ENCODE data around the gene PRKD1.
"Not testable (repeated sequence)": the region's sequence is repeated elsewhere in the genome, so short reads cannot be mapped to it uniquely, and the experiment has no call there.

Gene PRKD1

GRCh38 chr14:29900609-29901350 lies 26.9 kb downstream of the PRKD1 start:
- no peak for DNase-seq (ENCODE audit: low read depth in 2 of 2)

- no peak for DNase-seq (ENCODE audit: low read depth in 2 of 2)
Observed at GRCh38 chr14:29898470-29898869, 29.2 kb downstream of the PRKD1 start.

GRCh38 chr14:29897181-29897580 lies 30.5 kb downstream of the PRKD1 start:
- no peak for DNase-seq (ENCODE audit: low read depth in 2 of 2)

GRCh38 chr14:29896354-29896821 lies 31.3 kb downstream of the PRKD1 start:
- no peak for DNase-seq (ENCODE audit: low read depth in 2 of 2)

- DNase-seq (ENCODE audit: low read depth in 2 of 2) = no peak
Observed at GRCh38 chr14:29895591-29896083, 32.0 kb downstream of the PRKD1 start.

GRCh38 chr14:29893989-29894388 lies 33.7 kb downstream of the PRKD1 start:
- DNase-seq (ENCODE audit: low read depth in 2 of 2) = no peak

GRCh38 chr14:29892327-29892726 lies 35.3 kb downstream of the PRKD1 start:
- DNase-seq (ENCODE audit: low read depth in 2 of 2) = no peak

GRCh38 chr14:29885988-29886387 lies 41.7 kb downstream of the PRKD1 start:
- no peak for DNase-seq (ENCODE audit: low read depth in 2 of 2)

- no peak for DNase-seq (ENCODE audit: low read depth in 2 of 2)
Observed at GRCh38 chr14:29868000-29868399, 59.6 kb downstream of the PRKD1 start.

GRCh38 chr14:29865299-29865698 lies 62.3 kb downstream of the PRKD1 start:
- DNase-seq (ENCODE audit: low read depth in 2 of 2) = no peak

- no peak for DNase-seq (ENCODE audit: low read depth in 2 of 2)
Observed at GRCh38 chr14:29861996-29862395, 65.7 kb downstream of the PRKD1 start.

GRCh38 chr14:29858299-29858698 lies 69.3 kb downstream of the PRKD1 start:
- DNase-seq (ENCODE audit: low read depth in 2 of 2) = no peak

- no peak for DNase-seq (ENCODE audit: low read depth in 2 of 2)
Observed at GRCh38 chr14:29857551-29857950, 70.1 kb downstream of the PRKD1 start.

GRCh38 chr14:29856516-29856915 lies 71.1 kb downstream of the PRKD1 start:
- DNase-seq (ENCODE audit: low read depth in 2 of 2) = no peak

GRCh38 chr14:29853691-29854090 lies 74.0 kb downstream of the PRKD1 start:
- not testable (repeated sequence) for DNase-seq (ENCODE audit: low read depth in 2 of 2)

- no peak for DNase-seq (ENCODE audit: low read depth in 2 of 2)
Observed at GRCh38 chr14:29853272-29853671, 74.4 kb downstream of the PRKD1 start.

- DNase-seq (ENCODE audit: low read depth in 2 of 2) = no peak
Observed at GRCh38 chr14:29851397-29851796, 76.2 kb downstream of the PRKD1 start.

- DNase-seq (ENCODE audit: low read depth in 2 of 2) = no peak
Observed at GRCh38 chr14:29847056-29847380, 80.6 kb downstream of the PRKD1 start.

- DNase-seq (ENCODE audit: low read depth in 2 of 2) = no peak
Observed at GRCh38 chr14:29846339-29847055, 81.2 kb downstream of the PRKD1 start.

GRCh38 chr14:29843981-29844380 lies 83.7 kb downstream of the PRKD1 start:
- no peak for DNase-seq (ENCODE audit: low read depth in 2 of 2)

- DNase-seq (ENCODE audit: low read depth in 2 of 2) = no peak
Observed at GRCh38 chr14:29842228-29842627, 85.4 kb downstream of the PRKD1 start.

GRCh38 chr14:29840369-29840892 lies 87.2 kb downstream of the PRKD1 start:
- not testable (repeated sequence) for DNase-seq (ENCODE audit: low read depth in 2 of 2)

GRCh38 chr14:29839691-29840090 lies 88.0 kb downstream of the PRKD1 start:
- DNase-seq (ENCODE audit: low read depth in 2 of 2) = not testable (repeated sequence)

Data from stimulated activated CD8-positive, alpha-beta memory T cell treated with anti-CD3 and anti-CD28 coated beads, Interleukin-15, amount 100 ng/mL, for 48 hours (primary cell).